ENCODE measurements around the gene TBC1D2B.
A peak's percentile ranks its signal among the peaks of the same experiment; 100 is the strongest.

The TBC1D2B gene

GRCh38 chr15:78104119-78104479 lies 26.6 kb upstream of the TBC1D2B start:
- H3K4me2 ChIP-seq (ENCODE audit: low read length): no peak overlapping the region
- no peak overlapping the region for H3K4me3 ChIP-seq (ENCODE audit: low read depth, low read length)
- H3K36me3 ChIP-seq (ENCODE audit: control insufficient read depth in 1 of 2, insufficient read depth in 2 of 2, low read length in 2 of 2): no peaks in the 10 kb centered on the region
- no peak overlapping the region for H3K14ac ChIP-seq (ENCODE audit: low read length)
- H2BK5ac ChIP-seq (ENCODE audit: low read depth, low read length, poor library complexity): no peak overlapping the region
- H3K18ac ChIP-seq (ENCODE audit: low read length): no peak overlapping the region
- no CpG with 5 or more reads among the region's 4 CpGs for WGBS (ENCODE audit: extremely low coverage, insufficient coverage, insufficient read length)
- H4K91ac ChIP-seq (ENCODE audit: low read depth, low read length): peak overlapping the region; percentile 18
- no peak overlapping the region for H3K4ac ChIP-seq (ENCODE audit: low read depth, low read length)
- peaks cover 34 to 35% of the 10 kb centered on the region in 2 experiments for H3K4me1 ChIP-seq (ENCODE audit: control insufficient read depth in 1 of 2, insufficient read depth in 2 of 2, low read length in 2 of 2)
- no peak overlapping the region for H4K8ac ChIP-seq (ENCODE audit: low read depth, low read length)
- H2BK12ac ChIP-seq (ENCODE audit: low read length): peak overlapping the region; percentile 29
- H2BK120ac ChIP-seq (ENCODE audit: insufficient read depth, low read length, poor library complexity): no peak overlapping the region
- no peak overlapping the region for H3K9ac ChIP-seq (ENCODE audit: low read length)
- H3K27ac ChIP-seq (ENCODE audit: low read depth, low read length): no peak overlapping the region
- H4K12ac ChIP-seq (ENCODE audit: low read depth, low read length): no peak overlapping the region
- no peaks in the 10 kb centered on the region for H3K27me3 ChIP-seq (ENCODE audit: insufficient read depth, low read length)
- no peak overlapping the region for H2AK5ac ChIP-seq (ENCODE audit: low read length)
- H3K79me1 ChIP-seq (ENCODE audit: low read length): peaks cover 33% of the 10 kb centered on the region
- H3K23ac ChIP-seq (ENCODE audit: low read length): no peak overlapping the region
- no peak overlapping the region for H2AFZ ChIP-seq (ENCODE audit: insufficient read depth, low read length, poor library complexity)
- peaks cover 9% of the 10 kb centered on the region for H3K79me2 ChIP-seq (ENCODE audit: control insufficient read depth, insufficient read depth, low read length, poor library complexity)
- no peaks in the 10 kb centered on the region for H3K9me3 ChIP-seq (ENCODE audit: insufficient read depth, low read depth, low read length)
- DNase-seq: peak; percentile 70 to 72

- Histone ChIP-seq H3K23ac (ENCODE audit: low read length) (no peak overlapping the region), H4K91ac (ENCODE audit: low read depth, low read length) (peak overlapping the region; percentile 95), H3K4me2 (ENCODE audit: low read length) (no peak overlapping the region), H3K4me3 (ENCODE audit: low read depth, low read length) (no peak overlapping the region), H4K12ac (ENCODE audit: low read depth, low read length) (no peak overlapping the region), H2BK120ac (ENCODE audit: insufficient read depth, low read length, poor library complexity) (peak overlapping the region; percentile 84), H4K8ac (ENCODE audit: low read depth, low read length) (peak overlapping the region; percentile 39), H3K14ac (ENCODE audit: low read length) (peak overlapping the region; percentile 93), H3K27ac (ENCODE audit: low read depth, low read length) (peak overlapping the region; percentile 4), H3K4ac (ENCODE audit: low read depth, low read length) (peak overlapping the region; percentile 53), H2BK5ac (ENCODE audit: low read depth, low read length, poor library complexity) (peak overlapping the region; percentile 79), H2AFZ (ENCODE audit: insufficient read depth, low read length, poor library complexity) (no peak overlapping the region), H3K18ac (ENCODE audit: low read length) (peak overlapping the region; percentile 87), H3K27me3 (ENCODE audit: insufficient read depth, low read length) (no peaks in the 10 kb centered on the region), H3K36me3 (ENCODE audit: control insufficient read depth in 1 of 2, insufficient read depth in 2 of 2, low read length in 2 of 2) (no peaks in the 10 kb centered on the region), H3K9me3 (ENCODE audit: insufficient read depth, low read depth, low read length) (no peaks in the 10 kb centered on the region), H3K79me1 (ENCODE audit: low read length) (peaks cover 33% of the 10 kb centered on the region), H2BK12ac (ENCODE audit: low read length) (peak overlapping the region; percentile 92), H3K4me1 (ENCODE audit: control insufficient read depth in 1 of 2, insufficient read depth in 2 of 2, low read length in 2 of 2) (peaks cover 34 to 35% of the 10 kb centered on the region in 2 experiments), H3K79me2 (ENCODE audit: control insufficient read depth, insufficient read depth, low read length, poor library complexity) (peaks cover 9% of the 10 kb centered on the region), H2AK5ac (ENCODE audit: low read length) (peak overlapping the region; percentile 97), H3K9ac (ENCODE audit: low read length) (no peak overlapping the region)
- WGBS (ENCODE audit: extremely low coverage, insufficient coverage, insufficient read length): no CpG with 5 or more reads among the region's 12 CpGs
- DNase-seq: peak; percentile 67 to 74
These were observed 26.1 kb upstream of the TBC1D2B start for GRCh38 chr15:78103406-78104118.

- DNase-seq: no peak
- Histone ChIP-seq H3K4me1 (ENCODE audit: control insufficient read depth in 1 of 2, insufficient read depth in 2 of 2, low read length in 2 of 2) (peaks cover 37 to 38% of the 10 kb centered on the region in 2 experiments), H3K27me3 (ENCODE audit: insufficient read depth, low read length) (no peaks in the 10 kb centered on the region), H4K12ac (ENCODE audit: low read depth, low read length) (no peak overlapping the region), H3K79me2 (ENCODE audit: control insufficient read depth, insufficient read depth, low read length, poor library complexity) (peaks cover 9% of the 10 kb centered on the region), H2AK5ac (ENCODE audit: low read length) (peak overlapping the region; percentile 97), H3K4me3 (ENCODE audit: low read depth, low read length) (no peak overlapping the region), H3K9ac (ENCODE audit: low read length) (no peak overlapping the region), H3K27ac (ENCODE audit: low read depth, low read length) (peak overlapping the region; percentile 13), H3K18ac (ENCODE audit: low read length) (peak overlapping the region; percentile 87), H2BK5ac (ENCODE audit: low read depth, low read length, poor library complexity) (peak overlapping the region; percentile 79), H3K4me2 (ENCODE audit: low read length) (no peak overlapping the region), H3K23ac (ENCODE audit: low read length) (no peak overlapping the region), H4K8ac (ENCODE audit: low read depth, low read length) (peak overlapping the region; percentile 66), H3K14ac (ENCODE audit: low read length) (peak overlapping the region; percentile 93), H2BK120ac (ENCODE audit: insufficient read depth, low read length, poor library complexity) (peak overlapping the region; percentile 84), H3K36me3 (ENCODE audit: control insufficient read depth in 1 of 2, insufficient read depth in 2 of 2, low read length in 2 of 2) (no peaks in the 10 kb centered on the region), H4K91ac (ENCODE audit: low read depth, low read length) (peak overlapping the region; percentile 95), H2BK12ac (ENCODE audit: low read length) (peak overlapping the region; percentile 92), H3K4ac (ENCODE audit: low read depth, low read length) (peak overlapping the region; percentile 53), H3K79me1 (ENCODE audit: low read length) (peaks cover 36% of the 10 kb centered on the region), H3K9me3 (ENCODE audit: insufficient read depth, low read depth, low read length) (no peaks in the 10 kb centered on the region), H2AFZ (ENCODE audit: insufficient read depth, low read length, poor library complexity) (peak overlapping the region; percentile 9)
- WGBS (ENCODE audit: extremely low coverage, insufficient coverage, insufficient read length): no CpG with 5 or more reads among the region's 6 CpGs
These were observed 25.2 kb upstream of the TBC1D2B start for GRCh38 chr15:78102741-78103140.

GRCh38 chr15:78102211-78102610 lies 24.7 kb upstream of the TBC1D2B start:
- peak overlapping the region; percentile 84 for H2BK120ac ChIP-seq (ENCODE audit: insufficient read depth, low read length, poor library complexity)
- H3K4me2 ChIP-seq (ENCODE audit: low read length): no peak overlapping the region
- H2BK12ac ChIP-seq (ENCODE audit: low read length): peak overlapping the region; percentile 92
- peak overlapping the region; percentile 50 for H3K27ac ChIP-seq (ENCODE audit: low read depth, low read length)
- peak overlapping the region; percentile 66 for H4K8ac ChIP-seq (ENCODE audit: low read depth, low read length)
- peak overlapping the region; percentile 79 for H2BK5ac ChIP-seq (ENCODE audit: low read depth, low read length, poor library complexity)
- H2AFZ ChIP-seq (ENCODE audit: insufficient read depth, low read length, poor library complexity): no peak overlapping the region
- H3K9ac ChIP-seq (ENCODE audit: low read length): no peak overlapping the region
- H3K4me1 ChIP-seq (ENCODE audit: control insufficient read depth in 1 of 2, insufficient read depth in 2 of 2, low read length in 2 of 2): peaks cover 37 to 38% of the 10 kb centered on the region in 2 experiments
- peak overlapping the region; percentile 97 for H2AK5ac ChIP-seq (ENCODE audit: low read length)
- H3K4me3 ChIP-seq (ENCODE audit: low read depth, low read length): no peak overlapping the region
- H3K23ac ChIP-seq (ENCODE audit: low read length): no peak overlapping the region
- H3K18ac ChIP-seq (ENCODE audit: low read length): peak overlapping the region; percentile 51
- peak overlapping the region; percentile 78 for H3K14ac ChIP-seq (ENCODE audit: low read length)
- H4K91ac ChIP-seq (ENCODE audit: low read depth, low read length): peak overlapping the region; percentile 95
- H4K12ac ChIP-seq (ENCODE audit: low read depth, low read length): no peak overlapping the region
- no peaks in the 10 kb centered on the region for H3K36me3 ChIP-seq (ENCODE audit: control insufficient read depth in 1 of 2, insufficient read depth in 2 of 2, low read length in 2 of 2)
- H3K27me3 ChIP-seq (ENCODE audit: insufficient read depth, low read length): no peaks in the 10 kb centered on the region
- WGBS (ENCODE audit: extremely low coverage, insufficient coverage, insufficient read length): 100% methylated on average over 1 of the region's 1 CpG
- no peaks in the 10 kb centered on the region for H3K9me3 ChIP-seq (ENCODE audit: insufficient read depth, low read depth, low read length)
- DNase-seq: no peak
- peak overlapping the region; percentile 53 for H3K4ac ChIP-seq (ENCODE audit: low read depth, low read length)
- peaks cover 9% of the 10 kb centered on the region for H3K79me2 ChIP-seq (ENCODE audit: control insufficient read depth, insufficient read depth, low read length, poor library complexity)
- peaks cover 36% of the 10 kb centered on the region for H3K79me1 ChIP-seq (ENCODE audit: low read length)

Measured in trophoblast cell (in vitro differentiated cells and primary cell).